ENCODE data around the gene PURA. TPM values are rescaled to one million over a fixed set of nuclear protein-coding genes. Genes with fewer than 3 reads are reported as not detected.
A peak's percentile ranks its signal among the peaks of the same experiment; 100 is the strongest.

PURA gene
- total and polyA plus RNA-seq, 2 of the 13 experiments (the other 11 are each of a cell fraction or from before 2014, with no cell fraction given) = 2.0 to 5.0 TPM

DNA sequence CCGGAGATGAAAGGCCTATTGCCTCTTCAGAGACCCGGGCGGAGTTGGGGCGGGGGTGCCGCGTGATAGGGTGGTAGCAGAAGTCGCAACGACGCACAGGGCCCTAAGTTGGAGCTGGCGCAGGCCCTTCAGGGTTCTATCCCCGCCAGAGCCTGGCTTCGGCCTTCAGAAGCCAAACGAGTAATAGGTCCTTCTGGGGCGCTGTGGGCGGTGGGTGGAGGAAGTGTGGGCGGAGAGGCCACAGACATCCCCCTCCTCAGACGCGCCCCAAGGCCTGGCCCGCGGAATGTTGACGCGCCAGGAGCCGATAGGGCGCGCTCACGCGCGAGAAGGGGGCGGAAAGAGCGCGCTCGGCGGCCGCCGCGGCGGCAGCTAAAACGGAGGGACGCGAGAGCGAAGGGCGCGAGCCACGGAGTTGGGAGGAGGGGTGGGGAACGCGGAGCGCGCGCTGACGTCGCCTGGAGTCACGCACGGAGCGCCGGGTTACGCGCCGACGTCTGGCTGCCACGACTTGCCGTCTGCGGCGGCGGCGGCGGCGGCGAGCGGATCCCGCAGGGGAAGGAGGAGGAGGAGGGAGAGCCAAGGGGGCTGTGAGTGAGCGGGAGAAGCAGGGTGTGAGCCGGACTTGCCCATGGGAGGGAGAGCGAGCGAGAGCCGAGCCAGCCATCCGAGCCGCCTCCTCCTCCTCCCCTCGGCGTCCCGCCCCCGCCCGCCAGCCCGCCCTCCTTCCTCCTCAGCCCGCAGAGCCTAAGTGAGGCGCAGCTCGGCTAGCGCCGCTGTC lies 6.4 kb upstream of the PURA start (continued):
- peak; percentile 83 for TF ChIP-seq ZNF574 (CRISPR knock-in tag; IDR thresholded peaks at IDR 0.05)
- TF ChIP-seq CREB1 (IDR thresholded peaks at IDR 0.05) = peak; percentile 86
- TF ChIP-seq CREB1 (CRISPR knock-in tag; IDR thresholded peaks at IDR 0.05) = peak; percentile 78
- peak; percentile 62; the same call in 1 of the 2 replicates for TF ChIP-seq ZBTB7B (CRISPR knock-in tag; IDR thresholded peaks at IDR 0.05)
- TF ChIP-seq XBP1 (CRISPR knock-in tag; IDR thresholded peaks at IDR 0.05) = no peak; the same call in 1 of the 2 replicates
- peak; percentile 66; the same call in 1 of the 2 replicates for TF ChIP-seq ZNF670 (CRISPR knock-in tag; IDR thresholded peaks at IDR 0.05; ENCODE audit: borderline replicate concordance)
- TF ChIP-seq ZNF891 (CRISPR knock-in tag; IDR thresholded peaks at IDR 0.05) = peak; percentile 97
- no peak for TF ChIP-seq E2F5 (CRISPR knock-in tag; conservative IDR thresholded peaks at IDR 0.05)
- TF ChIP-seq ZNF383 (CRISPR knock-in tag; IDR thresholded peaks at IDR 0.05; ENCODE audit: borderline replicate concordance) = no peak
- TF ChIP-seq ZBTB49 (CRISPR knock-in tag; IDR thresholded peaks at IDR 0.05; ENCODE audit: borderline replicate concordance) = no peak
- TF ChIP-seq, protein P1, sequence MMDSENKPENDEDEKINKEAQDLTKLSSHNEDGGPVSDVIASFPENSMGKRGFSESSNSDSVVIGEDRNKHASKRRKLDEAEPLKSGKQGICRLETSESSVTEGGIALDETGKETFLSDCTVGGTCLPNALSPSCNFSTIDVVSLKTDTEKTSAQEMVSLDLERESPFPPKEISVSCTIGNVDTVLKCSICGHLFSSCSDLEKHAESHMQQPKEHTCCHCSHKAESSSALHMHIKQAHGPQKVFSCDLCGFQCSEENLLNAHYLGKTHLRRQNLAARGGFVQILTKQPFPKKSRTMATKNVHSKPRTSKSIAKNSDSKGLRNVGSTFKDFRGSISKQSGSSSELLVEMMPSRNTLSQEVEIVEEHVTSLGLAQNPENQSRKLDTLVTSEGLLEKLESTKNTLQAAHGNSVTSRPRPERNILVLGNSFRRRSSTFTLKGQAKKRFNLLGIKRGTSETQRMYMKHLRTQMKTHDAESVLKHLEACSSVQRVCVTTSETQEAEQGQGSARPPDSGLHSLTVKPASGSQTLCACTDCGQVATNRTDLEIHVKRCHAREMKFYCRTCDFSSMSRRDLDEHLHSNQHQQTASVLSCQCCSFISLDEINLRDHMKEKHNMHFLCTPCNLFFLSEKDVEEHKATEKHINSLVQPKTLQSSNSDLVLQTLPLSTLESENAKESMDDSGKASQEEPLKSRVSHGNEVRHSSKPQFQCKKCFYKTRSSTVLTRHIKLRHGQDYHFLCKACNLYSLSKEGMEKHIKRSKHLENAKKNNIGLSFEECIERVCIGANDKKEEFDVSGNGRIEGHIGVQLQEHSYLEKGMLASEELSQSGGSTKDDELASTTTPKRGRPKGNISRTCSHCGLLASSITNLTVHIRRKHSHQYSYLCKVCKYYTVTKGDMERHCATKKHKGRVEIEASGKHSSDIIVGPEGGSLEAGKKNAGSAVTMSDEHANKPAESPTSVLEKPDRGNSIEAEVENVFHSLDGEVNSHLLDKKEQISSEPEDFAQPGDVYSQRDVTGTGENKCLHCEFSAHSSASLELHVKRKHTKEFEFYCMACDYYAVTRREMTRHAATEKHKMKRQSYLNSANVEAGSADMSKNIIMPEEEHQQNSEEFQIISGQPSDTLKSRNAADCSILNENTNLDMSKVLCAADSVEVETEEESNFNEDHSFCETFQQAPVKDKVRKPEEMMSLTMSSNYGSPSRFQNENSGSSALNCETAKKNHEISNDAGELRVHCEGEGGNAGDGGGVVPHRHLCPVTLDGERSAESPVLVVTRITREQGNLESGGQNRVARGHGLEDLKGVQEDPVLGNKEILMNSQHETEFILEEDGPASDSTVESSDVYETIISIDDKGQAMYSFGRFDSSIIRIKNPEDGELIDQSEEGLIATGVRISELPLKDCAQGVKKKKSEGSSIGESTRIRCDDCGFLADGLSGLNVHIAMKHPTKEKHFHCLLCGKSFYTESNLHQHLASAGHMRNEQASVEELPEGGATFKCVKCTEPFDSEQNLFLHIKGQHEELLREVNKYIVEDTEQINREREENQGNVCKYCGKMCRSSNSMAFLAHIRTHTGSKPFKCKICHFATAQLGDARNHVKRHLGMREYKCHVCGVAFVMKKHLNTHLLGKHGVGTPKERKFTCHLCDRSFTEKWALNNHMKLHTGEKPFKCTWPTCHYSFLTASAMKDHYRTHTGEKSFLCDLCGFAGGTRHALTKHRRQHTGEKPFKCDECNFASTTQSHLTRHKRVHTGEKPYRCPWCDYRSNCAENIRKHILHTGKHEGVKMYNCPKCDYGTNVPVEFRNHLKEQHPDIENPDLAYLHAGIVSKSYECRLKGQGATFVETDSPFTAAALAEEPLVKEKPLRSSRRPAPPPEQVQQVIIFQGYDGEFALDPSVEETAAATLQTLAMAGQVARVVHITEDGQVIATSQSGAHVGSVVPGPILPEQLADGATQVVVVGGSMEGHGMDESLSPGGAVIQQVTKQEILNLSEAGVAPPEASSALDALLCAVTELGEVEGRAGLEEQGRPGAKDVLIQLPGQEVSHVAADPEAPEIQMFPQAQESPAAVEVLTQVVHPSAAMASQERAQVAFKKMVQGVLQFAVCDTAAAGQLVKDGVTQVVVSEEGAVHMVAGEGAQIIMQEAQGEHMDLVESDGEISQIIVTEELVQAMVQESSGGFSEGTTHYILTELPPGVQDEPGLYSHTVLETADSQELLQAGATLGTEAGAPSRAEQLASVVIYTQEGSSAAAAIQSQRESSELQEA (CRISPR knock-in tag; IDR thresholded peaks at IDR 0.05; ENCODE audit: not compliant biosample characterization) = no peak
- peak; percentile 44; the same call in 1 of the 2 replicates for TF ChIP-seq ZBTB25 (CRISPR knock-in tag; IDR thresholded peaks at IDR 0.05)
